Right lobe of liver (tissue), 4 donors: Measurements from ENCODE around the gene SLC11A1.

ENCODE experiments used
- POLR2A ChIP-seq: fragments of 450-650 bp; IDR thresholded peaks from one replicate; pipeline ENCODE4 v1.6.1; 2017; ENCODE audit warnings: antibody characterized with exemption, mild to moderate bottlenecking
- TF ChIP-seq, protein P1 (sequence below), 4 donors: fragments of 200-600 bp in 3 of 4; fragments of 450-650 bp in 1 of 4; IDR thresholded peaks; one replicate each; pipeline versions ENCODE4 v1.5.1 to v1.8.0; 2016 to 2022; ENCODE audit warnings: antibody characterized with exemption in 4 of 4, mild to moderate bottlenecking in 2 of 4
- donor health status: DM: no; HTN: no; CAD: no.
- donor health status: DM: no; HTN: no; CAD: no.
- donor health status: DM: no; HTN: yes; CAD: no.

DNA sequence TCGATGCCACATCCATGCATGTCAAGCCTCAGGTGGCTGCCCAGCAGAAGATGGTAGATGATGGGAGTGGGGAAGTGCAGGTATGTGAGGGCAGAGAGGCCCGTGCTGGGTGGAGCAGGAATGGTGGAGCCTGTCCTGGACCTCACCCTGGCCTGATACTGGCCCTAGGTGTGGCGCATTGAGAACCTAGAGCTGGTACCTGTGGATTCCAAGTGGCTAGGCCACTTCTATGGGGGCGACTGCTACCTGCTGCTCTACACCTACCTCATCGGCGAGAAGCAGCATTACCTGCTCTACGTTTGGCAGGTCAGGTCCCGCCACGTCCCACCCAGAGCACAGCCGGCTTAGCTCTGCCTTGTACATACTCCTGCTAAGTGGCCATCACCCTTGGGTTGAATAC is 49.8 kb downstream of the SLC11A1 start:
- no peak for TF ChIP-seq POLR2A
- TF ChIP-seq, protein P1, sequence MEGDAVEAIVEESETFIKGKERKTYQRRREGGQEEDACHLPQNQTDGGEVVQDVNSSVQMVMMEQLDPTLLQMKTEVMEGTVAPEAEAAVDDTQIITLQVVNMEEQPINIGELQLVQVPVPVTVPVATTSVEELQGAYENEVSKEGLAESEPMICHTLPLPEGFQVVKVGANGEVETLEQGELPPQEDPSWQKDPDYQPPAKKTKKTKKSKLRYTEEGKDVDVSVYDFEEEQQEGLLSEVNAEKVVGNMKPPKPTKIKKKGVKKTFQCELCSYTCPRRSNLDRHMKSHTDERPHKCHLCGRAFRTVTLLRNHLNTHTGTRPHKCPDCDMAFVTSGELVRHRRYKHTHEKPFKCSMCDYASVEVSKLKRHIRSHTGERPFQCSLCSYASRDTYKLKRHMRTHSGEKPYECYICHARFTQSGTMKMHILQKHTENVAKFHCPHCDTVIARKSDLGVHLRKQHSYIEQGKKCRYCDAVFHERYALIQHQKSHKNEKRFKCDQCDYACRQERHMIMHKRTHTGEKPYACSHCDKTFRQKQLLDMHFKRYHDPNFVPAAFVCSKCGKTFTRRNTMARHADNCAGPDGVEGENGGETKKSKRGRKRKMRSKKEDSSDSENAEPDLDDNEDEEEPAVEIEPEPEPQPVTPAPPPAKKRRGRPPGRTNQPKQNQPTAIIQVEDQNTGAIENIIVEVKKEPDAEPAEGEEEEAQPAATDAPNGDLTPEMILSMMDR (IDR thresholded peaks at IDR 0.05), result no peak
